ENCODE data around the gene FRY.

Gene FRY

GRCh38 chr13:32017474-32017873 is 14.1 kb upstream of the FRY start:
- DNase-seq: no peak

GRCh38 chr13:32019612-32020233 is 11.9 kb upstream of the FRY start:
- DNase-seq: no peak

- DNase-seq: no peak
Measured at GRCh38 chr13:32021785-32022184, 9.8 kb upstream of the FRY start.

GRCh38 chr13:32022311-32022710 is 9.3 kb upstream of the FRY start:
- DNase-seq: no peak

GRCh38 chr13:32023096-32023495 is 8.5 kb upstream of the FRY start:
- no peak for DNase-seq

- no peak for DNase-seq
Measured at GRCh38 chr13:32023698-32024097, 7.9 kb upstream of the FRY start.

- DNase-seq: no peak
Measured at GRCh38 chr13:32024750-32025149, 6.8 kb upstream of the FRY start.

GRCh38 chr13:32025730-32026129 is 5.8 kb upstream of the FRY start:
- DNase-seq: no peak

GRCh38 chr13:32026623-32027022 is 5.0 kb upstream of the FRY start:
- DNase-seq: no peak

- DNase-seq: no peak
Measured at GRCh38 chr13:32028711-32029110, 2.9 kb upstream of the FRY start.

GRCh38 chr13:32029684-32030083 is 1.9 kb upstream of the FRY start:
- no peak for DNase-seq

- DNase-seq: no peak
Measured at GRCh38 chr13:32031815-32032370, 319 bp downstream of the FRY start.

- no peak for DNase-seq
Measured at GRCh38 chr13:32032759-32033158, 1.2 kb downstream of the FRY start.

- DNase-seq: no peak
Measured at GRCh38 chr13:32033744-32034143, 2.2 kb downstream of the FRY start.

- no peak for DNase-seq
Measured at GRCh38 chr13:32035716-32036115, 4.1 kb downstream of the FRY start.

- DNase-seq: no peak
Measured at GRCh38 chr13:32036126-32036695, 4.6 kb downstream of the FRY start.

GRCh38 chr13:32036757-32037156 is 5.2 kb downstream of the FRY start:
- DNase-seq: no peak

- no peak for DNase-seq
Measured at GRCh38 chr13:32037471-32037870, 5.9 kb downstream of the FRY start.

- no peak for DNase-seq
Measured at GRCh38 chr13:32038343-32038742, 6.8 kb downstream of the FRY start.

- no peak for DNase-seq
Measured at GRCh38 chr13:32039056-32039455, 7.5 kb downstream of the FRY start.

- DNase-seq: no peak
Measured at GRCh38 chr13:32039528-32039927, 8.0 kb downstream of the FRY start.

GRCh38 chr13:32040052-32040642 is 8.6 kb downstream of the FRY start:
- no peak for DNase-seq

GRCh38 chr13:32040689-32041088 is 9.1 kb downstream of the FRY start:
- no peak for DNase-seq

GRCh38 chr13:32041429-32041828 is 9.9 kb downstream of the FRY start:
- DNase-seq: no peak

- DNase-seq: no peak
Measured at GRCh38 chr13:32042551-32042950, 11.0 kb downstream of the FRY start.

Measured in NCI-H774 (cell line).